Sigmoid colon (tissue), 7 donors: ENCODE measurements around the gene SLC39A9. TPM values are rescaled to one million over a fixed set of nuclear protein-coding genes. Genes with fewer than 3 reads are reported as not detected.
A peak's percentile ranks its signal among the peaks of the same experiment; 100 is the strongest.

Source experiments
- DNase-seq: peaks from one replicate; pipeline ENCODE4 v3.0.0-alpha.2; 2019
- H3K27ac ChIP-seq, 4 donors: fragments of 200-600 bp; sonication (generic); one replicate each; pipeline ENCODE4 v1.5.1; 2016 to 2019; ENCODE audit warnings: mild to moderate bottlenecking in 1 of 4
- H3K27me3 ChIP-seq, 3 donors: fragments of 200-600 bp; sonication (generic); one replicate each; pipeline ENCODE4 v1.5.1; 2019; ENCODE audit warnings: mild to moderate bottlenecking in 1 of 3
- H3K36me3 ChIP-seq, 4 donors: fragments of 200-600 bp; sonication (generic); one replicate each; pipeline ENCODE4 v1.5.1; 2016 to 2019
- H3K4me1 ChIP-seq, 4 donors: fragments of 200-600 bp; sonication (generic); one replicate each; pipeline ENCODE4 v1.5.1; 2017 to 2019
- H3K4me3 ChIP-seq, 4 donors: fragments of 200-600 bp; sonication (generic); one replicate each; pipeline ENCODE4 v1.5.1; 2017 to 2019; ENCODE audit warnings: mild to moderate bottlenecking in 2 of 4, moderate library complexity in 1 of 4
- H3K9me3 ChIP-seq, 4 donors: fragments of 200-600 bp in 3 of 4; sonication (generic) in 3 of 4; one replicate each; pipeline versions ENCODE4 v1.5.1 to v1.6.1; 2013 to 2019
- EP300 ChIP-seq, 4 donors: sonication (generic); formaldehyde crosslinking; IDR thresholded peaks; one replicate each; pipeline ENCODE4 v1.6.1; 2017; ENCODE audit warnings: antibody characterized with exemption in 4 of 4
- POLR2A ChIP-seq, 2 donors: fragments of 450-650 bp; IDR thresholded peaks; one replicate each; pipeline ENCODE4 v1.6.1; 2016; ENCODE audit warnings: antibody characterized with exemption in 2 of 2, mild to moderate bottlenecking in 2 of 2, moderate library complexity in 2 of 2
- POLR2AphosphoS5 ChIP-seq, 4 donors: sonication (generic); formaldehyde crosslinking; IDR thresholded peaks; one replicate each; pipeline ENCODE4 v1.6.1; 2017; ENCODE audit warnings: antibody characterized with exemption in 4 of 4
- WGBS, 2 donors: extraction: QIAGEN DNeasy Blood & Tissue Kit; methylation state at CpG; one replicate each; pipeline ENCODE4 v1.1.7; 2013; 5-methylcytosine and 5-hydroxymethylcytosine counted together
- intact Hi-C: fragments of 100-400 bp; cut with DNase I; formaldehyde crosslinking; loops from one replicate; pipeline ENCODE4 v1.15.1; 2023
- polyA plus RNA-seq, 3 donors: library from polyadenylated mRNA; stranded (reverse); fragments of 200-250 nt; gene quantifications; one replicate each; pipeline ENCODE4 v1.2.3, GENCODE V29; 2013
- total RNA-seq, 4 donors: library from RNA; depleted of rRNA; stranded (reverse); fragments of >200 nt; gene quantifications; one replicate each; pipeline ENCODE4 v1.1.0, GENCODE V29; 2016
- TF ChIP-seq, protein P1 (sequence below), 4 experiments: fragments of 450-650 bp in 3 of 4; fragments of 200-600 bp in 1 of 4; IDR thresholded peaks; one replicate each; pipeline ENCODE4 v1.5.1; 2016 to 2019; ENCODE audit warnings: antibody characterized with exemption in 4 of 4, mild to moderate bottlenecking in 3 of 4, moderate library complexity in 2 of 4
- donor health status: healthy with polysubstance abuse.
- donor health status: Bipolar disorder and iron deficiency.
- donor health status: healthy.

Gene SLC39A9
- total and polyA plus RNA-seq, 7 donors = 11.4 to 47.4 (median 39.0) TPM

DNA sequence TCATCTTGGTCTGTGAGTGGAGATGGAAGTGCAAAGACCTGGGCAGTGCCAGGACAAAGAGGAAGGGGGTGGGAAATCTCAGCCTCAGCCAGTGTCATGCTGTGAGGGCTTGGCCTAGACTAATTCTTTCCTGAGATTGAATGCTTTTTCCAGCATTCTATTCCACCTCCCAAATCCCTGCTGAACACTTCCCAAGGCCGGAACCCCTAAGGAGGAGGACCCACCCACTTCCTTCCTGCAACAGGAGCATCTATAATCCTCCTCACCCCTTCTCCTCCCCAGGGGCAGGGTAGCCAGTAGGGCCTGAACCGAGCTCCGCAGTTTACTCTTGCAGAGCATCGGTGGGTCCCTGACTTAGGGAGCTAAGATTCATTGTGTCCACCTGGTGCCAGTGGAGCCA lies 89.3 kb downstream of the SLC39A9 start:
- peaks cover 0 to 19% (median 18%) of the 10 kb centered on the region in 4 donors for H3K4me1 ChIP-seq
- no peak for DNase-seq
- H3K27ac ChIP-seq = no peak overlapping the region
- no peaks in the 10 kb centered on the region for H3K9me3 ChIP-seq
- peaks cover 14 to 57% (median 46%) of the 10 kb centered on the region in 3 donors for H3K27me3 ChIP-seq
- WGBS, 2 donors = 83 to 84% methylated on average over 4 of the region's 4 CpGs
- no peak for TF ChIP-seq POLR2AphosphoS5 (IDR thresholded peaks at IDR 0.05)
- no peak for TF ChIP-seq POLR2A (IDR thresholded peaks at IDR 0.05)
- TF ChIP-seq, protein P1, sequence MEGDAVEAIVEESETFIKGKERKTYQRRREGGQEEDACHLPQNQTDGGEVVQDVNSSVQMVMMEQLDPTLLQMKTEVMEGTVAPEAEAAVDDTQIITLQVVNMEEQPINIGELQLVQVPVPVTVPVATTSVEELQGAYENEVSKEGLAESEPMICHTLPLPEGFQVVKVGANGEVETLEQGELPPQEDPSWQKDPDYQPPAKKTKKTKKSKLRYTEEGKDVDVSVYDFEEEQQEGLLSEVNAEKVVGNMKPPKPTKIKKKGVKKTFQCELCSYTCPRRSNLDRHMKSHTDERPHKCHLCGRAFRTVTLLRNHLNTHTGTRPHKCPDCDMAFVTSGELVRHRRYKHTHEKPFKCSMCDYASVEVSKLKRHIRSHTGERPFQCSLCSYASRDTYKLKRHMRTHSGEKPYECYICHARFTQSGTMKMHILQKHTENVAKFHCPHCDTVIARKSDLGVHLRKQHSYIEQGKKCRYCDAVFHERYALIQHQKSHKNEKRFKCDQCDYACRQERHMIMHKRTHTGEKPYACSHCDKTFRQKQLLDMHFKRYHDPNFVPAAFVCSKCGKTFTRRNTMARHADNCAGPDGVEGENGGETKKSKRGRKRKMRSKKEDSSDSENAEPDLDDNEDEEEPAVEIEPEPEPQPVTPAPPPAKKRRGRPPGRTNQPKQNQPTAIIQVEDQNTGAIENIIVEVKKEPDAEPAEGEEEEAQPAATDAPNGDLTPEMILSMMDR (IDR thresholded peaks at IDR 0.05) = no peak
- no peak for TF ChIP-seq EP300 (IDR thresholded peaks at IDR 0.05)
- H3K4me3 ChIP-seq = no peak overlapping the region
- intact Hi-C loops = no loop called here
- H3K36me3 ChIP-seq = no peaks in the 10 kb centered on the region

DNA sequence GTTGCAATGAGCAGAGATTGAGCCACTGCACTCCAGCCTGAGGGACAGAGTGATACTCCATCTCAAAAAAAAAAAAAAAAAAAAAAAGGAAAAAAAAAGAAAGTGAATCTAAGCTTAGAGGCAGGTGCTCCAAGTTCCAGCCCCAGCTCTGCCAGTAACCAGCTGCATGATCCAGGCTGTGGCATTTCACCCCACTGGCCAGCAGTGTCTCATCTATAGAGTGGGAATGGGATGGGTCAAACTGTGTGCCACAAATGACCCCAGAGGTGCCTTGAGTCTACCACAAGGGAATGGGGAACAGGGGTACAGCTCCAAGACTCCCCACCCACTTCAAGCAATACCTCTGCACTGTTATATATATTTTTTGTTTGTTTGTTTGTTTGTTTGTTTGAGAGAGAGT lies 91.0 kb downstream of the SLC39A9 start:
- Histone ChIP-seq H3K36me3 (no peaks in the 10 kb centered on the region), H3K27me3 (peaks cover 10 to 41% (median 29%) of the 10 kb centered on the region in 3 donors)
- TF ChIP-seq EP300 (IDR thresholded peaks at IDR 0.05) (no peak), POLR2A (IDR thresholded peaks at IDR 0.05) (no peak), POLR2AphosphoS5 (IDR thresholded peaks at IDR 0.05) (no peak)
- TF ChIP-seq, protein P1 (IDR thresholded peaks at IDR 0.05) = no peak

DNA sequence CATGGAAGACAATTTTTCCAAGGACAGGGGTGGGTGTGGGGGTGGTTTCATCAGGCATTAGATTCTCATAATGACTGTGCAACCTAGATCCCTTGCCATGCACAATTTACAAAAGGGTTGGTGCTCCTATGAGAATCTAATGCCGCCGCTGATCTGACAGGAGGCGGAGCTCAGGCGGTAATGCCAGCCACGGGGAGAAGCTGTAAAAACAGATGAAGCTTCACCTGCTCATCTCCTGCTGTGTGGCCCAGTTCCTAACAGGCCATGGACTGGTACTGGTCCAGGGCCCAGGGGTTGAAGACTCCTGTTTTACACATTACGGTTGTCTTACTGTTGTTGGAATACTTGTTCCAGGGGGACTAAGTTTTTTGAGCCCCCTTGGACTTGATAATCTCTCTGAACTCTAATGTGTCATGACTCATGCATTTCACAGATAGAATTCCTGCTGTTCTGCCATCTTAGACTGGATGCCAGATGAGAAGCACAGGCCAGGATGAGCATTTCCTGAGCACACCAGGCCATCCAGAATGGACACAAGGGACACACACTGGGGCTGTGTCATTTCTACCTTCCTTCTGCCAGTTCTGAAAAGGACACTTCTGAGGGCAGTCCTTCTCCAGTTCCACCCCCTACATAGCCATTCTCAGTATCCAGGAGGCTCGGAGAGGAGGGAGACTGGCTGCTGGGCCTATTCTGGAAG lies 91.9 kb downstream of the SLC39A9 start:
- 78 to 82% methylated on average over 7 of the region's 7 CpGs for WGBS, 2 donors
- intact Hi-C loops = no loop called here
- Histone ChIP-seq H3K9me3 (no peaks in the 10 kb centered on the region), H3K4me3 (no peak overlapping the region), H3K36me3 (no peaks in the 10 kb centered on the region), H3K4me1 (no peaks in the 10 kb centered on the region), H3K27ac (no peak overlapping the region), H3K27me3 (peaks cover 1 to 32% (median 20%) of the 10 kb centered on the region in 3 donors)
- peak; percentile 25 for DNase-seq
- TF ChIP-seq POLR2AphosphoS5 (IDR thresholded peaks at IDR 0.05) = no peak
- no peak for TF ChIP-seq POLR2A (IDR thresholded peaks at IDR 0.05)
- TF ChIP-seq, protein P1 (IDR thresholded peaks at IDR 0.05) = no peak
- TF ChIP-seq EP300 (IDR thresholded peaks at IDR 0.05) = no peak

More for the DNA sequence above, 91.0 kb downstream of the SLC39A9 start:
- no peak overlapping the region for H3K27ac ChIP-seq
- H3K4me3 ChIP-seq = no peak overlapping the region
- peaks cover 0 to 8% (median 7%) of the 10 kb centered on the region in 4 donors for H3K4me1 ChIP-seq
- peak; percentile 14 for DNase-seq
- H3K9me3 ChIP-seq = no peaks in the 10 kb centered on the region
- intact Hi-C loops = no loop called here

- Histone ChIP-seq H3K9me3 (no peaks in the 10 kb centered on the region), H3K27me3 (peaks cover 0 to 24% (median 12%) of the 10 kb centered on the region in 3 donors), H3K4me3 (no peak overlapping the region), H3K27ac (no peak overlapping the region), H3K4me1 (no peaks in the 10 kb centered on the region), H3K36me3 (no peaks in the 10 kb centered on the region)
- WGBS, 2 donors = 79 to 81% methylated on average over 3 of the region's 3 CpGs
- no peak for DNase-seq
- no peak for TF ChIP-seq EP300 (IDR thresholded peaks at IDR 0.05)
- TF ChIP-seq POLR2A (IDR thresholded peaks at IDR 0.05) = no peak
- TF ChIP-seq POLR2AphosphoS5 (IDR thresholded peaks at IDR 0.05) = no peak
- TF ChIP-seq, protein P1 (IDR thresholded peaks at IDR 0.05) = no peak
- intact Hi-C loops = no loop called here
These were observed 92.7 kb downstream of the SLC39A9 start for GRCh38 chr14:69491193-69491592.
